Measurements from ENCODE around the gene ZNF181.

DNA sequence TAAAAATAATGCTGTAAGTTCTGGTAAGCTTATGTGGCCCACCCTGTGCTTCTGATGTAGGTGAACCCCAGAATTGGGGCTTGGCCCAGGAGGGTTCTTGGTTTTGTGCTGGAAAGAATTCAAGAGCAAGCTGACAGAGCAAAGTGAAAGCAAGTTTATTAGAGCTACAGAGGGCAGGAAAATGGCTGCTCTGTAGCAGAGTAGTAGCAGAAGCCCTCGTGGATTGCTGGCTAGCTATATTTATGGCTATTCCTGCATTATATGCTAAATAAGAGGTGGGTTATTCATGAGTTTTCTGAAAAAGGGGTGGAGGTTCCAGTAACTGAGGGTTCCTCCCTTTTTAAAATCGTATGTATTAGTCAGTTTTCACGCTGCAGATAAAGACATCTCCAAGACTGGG lies 59.5 kb downstream of the ZNF181 start:
- TF ChIP-seq CTCF (IDR thresholded peaks at IDR 0.05; ENCODE audit: poor library complexity), result no peak
- TF ChIP-seq EZH2 (IDR thresholded peaks at IDR 0.05; ENCODE audit: borderline replicate concordance), result no peak

All from hepatocyte (in vitro differentiated cells).